Measurements from ENCODE around the gene ACE.

Gene ACE

DNA sequence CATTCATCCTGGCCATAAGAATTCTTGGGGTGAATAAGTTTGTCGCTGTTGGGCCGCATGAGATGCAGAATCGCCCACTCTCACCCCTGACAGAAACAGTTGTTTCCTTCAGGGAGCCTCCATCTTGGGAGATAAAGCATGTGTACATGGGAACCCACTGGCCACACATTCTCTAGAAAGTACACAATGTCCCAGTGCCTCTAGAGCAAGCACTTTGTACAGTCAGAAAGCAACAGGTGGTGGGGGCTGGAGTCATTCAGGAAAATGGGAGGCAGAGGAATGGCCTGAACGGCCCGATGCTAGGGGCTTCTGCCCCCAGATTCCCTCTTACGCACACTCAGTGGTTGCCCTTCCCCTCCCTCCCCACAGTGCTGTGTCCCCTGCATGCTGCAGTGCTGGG lies 16.1 kb downstream of the ACE start:
- no peak for DNase-seq

DNA sequence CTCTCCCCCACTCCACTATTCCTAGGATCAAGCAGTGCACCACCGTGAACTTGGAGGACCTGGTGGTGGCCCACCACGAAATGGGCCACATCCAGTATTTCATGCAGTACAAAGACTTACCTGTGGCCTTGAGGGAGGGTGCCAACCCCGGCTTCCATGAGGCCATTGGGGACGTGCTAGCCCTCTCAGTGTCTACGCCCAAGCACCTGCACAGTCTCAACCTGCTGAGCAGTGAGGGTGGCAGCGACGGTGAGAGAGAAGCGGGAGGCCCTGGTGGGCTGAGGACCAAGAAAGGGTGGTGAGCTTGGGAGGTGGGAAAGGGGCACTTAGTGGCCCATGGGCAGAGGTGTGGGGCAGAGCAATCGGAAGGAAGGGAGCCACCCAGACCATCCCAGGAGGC lies 16.6 kb downstream of the ACE start:
- no peak for DNase-seq

DNA sequence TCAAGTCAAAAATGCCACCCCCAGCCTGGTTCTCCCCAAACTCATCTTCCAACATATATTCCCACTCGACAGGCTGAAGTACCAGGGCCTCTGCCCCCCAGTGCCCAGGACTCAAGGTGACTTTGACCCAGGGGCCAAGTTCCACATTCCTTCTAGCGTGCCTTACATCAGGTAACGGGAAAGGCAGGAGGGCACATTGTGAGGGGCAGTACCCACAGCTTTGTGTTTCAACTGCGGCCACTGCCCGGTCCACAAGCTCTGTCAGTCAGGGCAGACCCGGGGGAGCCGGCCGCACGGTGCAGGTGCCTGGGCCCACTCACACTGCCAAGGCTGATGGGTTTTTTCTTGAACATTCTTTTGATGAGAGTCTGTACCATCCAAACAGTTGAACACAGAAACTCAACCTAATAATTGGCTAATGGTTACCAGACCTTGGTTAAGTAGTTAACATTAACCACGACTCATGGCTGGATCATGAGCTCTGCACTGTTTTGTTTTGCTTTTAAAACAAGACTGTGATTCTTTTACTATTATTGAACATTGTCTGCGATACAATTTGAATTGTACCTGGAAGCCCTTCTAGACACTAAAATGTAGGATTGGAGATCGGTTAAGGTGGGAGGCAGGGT lies 17.6 kb downstream of the ACE start:
- DNase-seq, result no peak

DNA sequence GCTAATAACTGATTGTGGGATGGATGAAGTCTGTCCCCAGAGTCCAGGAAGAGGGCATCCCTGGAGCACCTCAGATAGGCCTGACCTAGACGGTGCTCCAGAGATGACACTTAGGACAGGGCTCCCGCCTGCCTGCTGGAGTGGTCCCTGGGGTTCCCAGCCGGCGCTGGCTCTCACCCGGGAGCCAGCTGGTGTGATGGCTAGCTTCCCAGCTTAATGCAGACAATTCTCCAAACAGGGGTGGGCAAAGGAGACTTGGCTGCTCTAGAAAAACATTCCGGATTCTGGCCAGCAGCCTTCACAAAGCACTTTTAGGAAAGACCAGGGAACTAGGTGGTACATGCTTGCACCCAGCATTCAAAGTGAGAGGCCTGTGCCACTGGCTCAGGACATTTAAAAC lies 18.6 kb downstream of the ACE start:
- DNase-seq, result peak; percentile 76

DNA sequence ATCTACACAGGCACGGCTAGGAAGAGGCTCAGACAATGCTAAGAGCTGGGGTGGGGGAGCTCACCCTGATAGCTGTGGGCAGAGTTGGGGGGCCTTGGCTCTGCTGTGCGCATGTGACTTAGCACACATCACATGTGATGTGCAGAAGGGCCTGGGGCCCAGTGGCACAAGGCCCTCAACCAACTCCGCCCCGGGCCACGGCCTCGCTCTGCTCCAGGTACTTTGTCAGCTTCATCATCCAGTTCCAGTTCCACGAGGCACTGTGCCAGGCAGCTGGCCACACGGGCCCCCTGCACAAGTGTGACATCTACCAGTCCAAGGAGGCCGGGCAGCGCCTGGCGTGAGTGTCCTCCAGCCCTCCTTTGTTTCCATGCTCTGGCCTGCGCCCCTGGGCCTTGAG lies 19.3 kb downstream of the ACE start:
- no peak for DNase-seq

DNA sequence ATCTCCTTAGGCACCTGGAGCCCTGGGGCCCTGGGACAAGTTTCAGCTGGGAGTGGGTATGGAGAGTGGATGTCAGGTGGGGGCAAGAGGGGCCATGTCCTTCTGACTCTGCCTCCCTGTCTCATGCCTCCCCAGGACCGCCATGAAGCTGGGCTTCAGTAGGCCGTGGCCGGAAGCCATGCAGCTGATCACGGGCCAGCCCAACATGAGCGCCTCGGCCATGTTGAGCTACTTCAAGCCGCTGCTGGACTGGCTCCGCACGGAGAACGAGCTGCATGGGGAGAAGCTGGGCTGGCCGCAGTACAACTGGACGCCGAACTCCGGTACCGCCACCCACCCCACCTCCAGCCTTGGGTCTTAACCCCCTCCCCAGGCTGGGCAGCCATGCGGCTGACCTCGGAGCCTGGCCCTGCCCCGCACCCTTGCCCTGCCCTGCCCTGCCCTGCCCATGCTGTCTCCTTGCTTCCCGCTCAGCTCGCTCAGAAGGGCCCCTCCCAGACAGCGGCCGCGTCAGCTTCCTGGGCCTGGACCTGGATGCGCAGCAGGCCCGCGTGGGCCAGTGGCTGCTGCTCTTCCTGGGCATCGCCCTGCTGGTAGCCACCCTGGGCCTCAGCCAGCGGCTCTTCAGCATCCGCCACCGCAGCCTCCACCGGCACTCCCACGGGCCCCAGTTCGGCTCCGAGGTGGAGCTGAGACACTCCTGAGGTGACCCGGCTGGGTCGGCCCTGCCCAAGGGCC lies 20.0 kb downstream of the ACE start:
- DNase-seq, result no peak

DNA sequence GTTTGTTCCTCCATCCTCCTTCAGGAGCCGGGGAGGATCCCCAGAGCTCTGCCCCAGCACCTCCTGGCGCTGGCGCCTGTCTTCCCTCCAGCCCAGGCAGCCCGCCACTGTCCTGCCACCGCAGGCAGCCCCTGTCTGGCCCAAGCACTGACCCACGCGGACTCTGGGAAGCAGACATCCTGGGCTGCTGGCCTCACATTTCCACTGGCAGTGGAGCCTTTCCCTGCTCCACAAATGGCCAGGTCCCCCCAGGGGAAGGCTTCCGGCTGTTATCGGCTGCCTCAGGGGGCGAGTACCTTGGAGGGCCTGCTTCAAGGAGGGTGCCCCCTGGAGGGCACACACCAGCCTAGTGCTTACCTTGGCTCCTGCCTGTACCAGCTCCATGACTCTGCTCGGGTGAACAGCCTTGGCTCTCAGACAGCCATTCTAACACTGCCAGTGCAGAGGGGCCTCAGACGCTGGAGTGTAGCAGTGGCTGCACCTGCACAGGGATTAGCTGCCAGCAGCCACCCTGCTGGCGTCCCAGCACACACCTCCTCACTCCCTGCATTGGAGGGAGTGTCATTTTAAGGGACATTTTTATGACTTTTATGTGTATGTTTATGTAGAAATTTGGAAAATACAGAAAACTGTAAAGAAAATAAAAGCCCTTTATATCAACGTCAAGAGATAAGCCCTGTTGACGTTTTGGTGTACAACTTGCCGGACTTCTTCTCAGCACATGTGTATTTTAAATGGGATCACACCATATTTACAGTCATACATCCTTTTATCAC lies 21.0 kb downstream of the ACE start:
- DNase-seq, result peak; percentile 86

DNA sequence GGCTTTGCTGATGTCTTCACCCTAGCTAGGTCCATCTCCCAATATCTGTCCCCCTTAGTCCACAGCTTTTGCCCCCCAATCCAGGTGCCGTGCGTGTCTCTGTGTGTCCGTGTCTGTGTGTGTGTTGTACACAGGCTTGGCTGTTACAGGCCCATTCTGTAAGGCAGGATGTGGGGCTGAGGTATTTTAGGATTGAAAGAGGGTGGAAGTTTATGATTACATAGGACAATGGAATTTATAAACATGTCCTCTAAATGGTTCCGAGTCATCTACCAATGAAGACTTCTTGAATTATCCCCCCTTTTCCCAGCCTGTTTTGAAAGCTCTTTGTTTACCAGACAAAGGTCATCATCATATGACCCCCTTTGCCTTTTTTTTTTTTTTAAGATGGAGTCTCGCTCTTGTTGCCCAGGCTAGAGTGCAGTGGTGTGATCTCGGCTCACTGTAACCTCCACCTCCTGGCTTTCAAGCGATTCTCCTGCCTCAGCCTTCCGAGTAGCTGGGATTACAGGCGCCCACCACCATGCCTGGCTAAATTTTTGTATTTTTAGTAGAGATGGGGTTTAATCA lies 21.9 kb downstream of the ACE start:
- no peak for DNase-seq

DNA sequence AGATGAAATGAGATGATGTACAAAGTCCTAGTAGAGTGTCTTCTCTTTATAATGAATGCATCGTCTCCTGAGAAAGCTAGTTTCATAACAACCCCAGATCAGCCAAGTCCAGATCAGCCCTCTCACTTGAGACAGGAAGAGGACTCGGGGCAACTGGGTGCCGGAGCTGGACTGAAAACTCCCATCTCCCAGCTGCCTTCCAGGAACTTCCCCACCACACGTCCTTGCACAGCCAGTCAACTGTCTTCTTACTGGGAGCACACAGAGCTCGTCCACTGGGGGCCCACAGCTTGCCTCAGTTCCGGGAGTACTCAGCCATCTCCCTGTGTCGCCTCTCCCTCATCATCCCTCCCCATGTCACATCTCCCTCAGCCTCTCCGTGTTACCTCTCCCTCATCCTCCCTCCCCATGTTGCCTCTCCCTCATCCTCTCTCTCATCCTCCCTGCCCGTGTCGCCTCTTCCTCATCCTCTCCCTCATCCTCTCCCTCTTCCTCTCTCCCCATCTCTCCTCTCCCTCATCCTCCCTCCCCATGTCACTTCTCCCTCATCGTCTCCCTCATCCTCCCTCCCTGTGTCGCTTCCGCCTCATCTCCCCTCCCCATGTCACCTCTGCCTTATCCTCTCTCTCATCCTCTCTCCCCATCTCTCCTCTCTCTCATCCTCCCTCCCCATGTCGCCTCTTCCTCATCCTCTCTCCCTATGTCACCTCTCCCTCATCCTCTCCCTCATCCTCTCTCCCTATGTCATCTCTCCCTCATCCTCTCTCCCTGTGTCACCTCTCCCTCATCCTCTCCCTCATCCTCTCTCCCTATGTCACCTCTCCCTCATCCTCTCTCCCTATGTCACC lies 23.9 kb downstream of the ACE start:
- no peak for DNase-seq

DNA sequence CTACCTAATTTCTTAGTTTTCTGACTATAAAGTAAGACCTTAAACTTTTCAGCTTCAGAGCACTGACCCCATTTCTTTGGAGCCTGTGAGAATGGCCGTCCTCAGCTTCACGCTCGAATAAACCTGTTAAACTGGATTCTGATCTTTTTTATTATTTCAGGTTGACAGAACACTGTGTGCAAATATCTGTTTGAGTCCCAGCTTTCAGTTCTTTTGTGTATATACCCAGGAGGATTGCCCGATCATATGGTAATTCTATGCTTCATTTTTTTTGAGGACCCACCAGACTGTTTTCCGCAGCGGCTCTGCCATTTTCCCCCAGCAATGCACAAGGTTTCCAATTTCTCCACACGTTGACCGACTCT lies 26.5 kb downstream of the ACE start:
- peak; percentile 30 for DNase-seq

DNA sequence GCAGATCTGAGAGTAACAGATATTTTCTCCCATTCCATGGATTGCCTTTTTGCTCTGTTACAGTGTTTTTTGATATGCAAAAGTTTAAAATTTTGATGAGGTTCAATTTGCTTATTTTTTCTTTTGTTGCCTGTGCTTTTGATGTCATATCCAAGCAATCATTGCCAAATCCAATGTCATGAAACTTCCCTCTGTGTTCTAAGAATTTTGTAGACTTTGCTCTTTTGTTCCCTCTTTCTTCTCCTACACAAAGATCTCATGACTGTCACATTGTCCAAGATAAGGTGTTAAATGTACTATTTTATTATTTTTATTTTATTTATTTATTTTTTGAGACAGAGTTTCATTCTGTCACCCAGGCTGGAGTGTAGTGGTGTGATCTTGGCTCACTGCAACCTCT lies 27.4 kb downstream of the ACE start:
- DNase-seq, result no peak

DNA sequence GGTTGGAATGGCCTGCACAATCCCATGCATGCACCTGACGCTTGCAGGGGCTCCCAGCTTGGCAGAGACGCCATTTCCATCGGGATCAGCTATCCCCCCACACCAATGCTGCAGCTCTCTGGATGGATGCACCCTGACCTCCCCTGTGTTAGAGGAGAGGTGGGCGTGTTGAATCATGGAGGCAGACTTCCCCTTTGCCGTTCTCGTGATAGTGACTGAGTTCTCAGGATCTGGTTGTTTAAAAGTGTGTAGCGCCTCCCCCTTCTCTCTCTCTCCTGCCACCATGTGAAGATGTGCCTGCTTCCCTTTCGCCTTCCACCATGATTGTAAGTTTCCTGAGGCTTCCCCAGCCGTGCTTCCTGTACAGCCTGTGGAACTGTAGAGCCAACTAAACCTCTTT lies 28.5 kb downstream of the ACE start:
- no peak for DNase-seq

DNA sequence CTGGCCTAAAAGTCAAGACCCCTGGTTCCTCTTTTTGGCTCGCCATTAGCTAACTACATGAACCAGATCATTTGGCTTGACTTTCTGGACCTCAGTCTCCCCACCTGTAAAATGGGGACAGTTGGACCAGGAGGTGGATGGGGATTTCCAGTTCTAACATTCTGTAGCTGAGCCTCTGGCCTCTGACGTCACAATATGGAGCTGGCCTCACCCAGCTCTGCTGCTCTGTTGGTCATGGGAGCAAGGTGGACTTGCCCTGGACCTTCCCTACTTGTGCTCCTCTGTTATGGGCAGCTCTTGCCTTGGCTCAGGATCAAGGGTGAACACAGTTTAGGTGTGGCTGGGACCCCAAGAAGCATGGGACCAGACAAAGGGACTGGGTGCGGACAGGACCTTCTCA lies 29.8 kb downstream of the ACE start:
- DNase-seq, result no peak

DNA sequence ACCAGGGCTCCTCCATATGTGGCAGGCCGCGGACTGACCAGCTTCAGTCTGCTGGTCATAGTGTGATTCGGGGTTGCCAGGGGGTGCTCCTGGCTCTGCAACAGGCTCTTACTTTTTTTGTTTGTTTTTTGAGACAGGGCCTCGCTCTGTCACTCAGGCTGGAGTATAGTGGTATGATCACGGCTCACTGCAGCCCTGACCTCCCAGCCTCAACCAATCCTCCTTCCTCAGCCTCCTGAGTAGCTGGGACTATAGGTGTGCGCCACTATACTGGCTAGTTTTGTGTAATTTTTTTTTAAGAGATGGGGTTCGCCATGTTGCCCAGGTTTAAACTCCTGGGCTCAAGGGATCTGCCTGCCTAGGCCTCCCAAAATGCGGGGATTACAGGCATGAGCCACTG lies 34.5 kb downstream of the ACE start:
- DNase-seq, result no peak

DNA sequence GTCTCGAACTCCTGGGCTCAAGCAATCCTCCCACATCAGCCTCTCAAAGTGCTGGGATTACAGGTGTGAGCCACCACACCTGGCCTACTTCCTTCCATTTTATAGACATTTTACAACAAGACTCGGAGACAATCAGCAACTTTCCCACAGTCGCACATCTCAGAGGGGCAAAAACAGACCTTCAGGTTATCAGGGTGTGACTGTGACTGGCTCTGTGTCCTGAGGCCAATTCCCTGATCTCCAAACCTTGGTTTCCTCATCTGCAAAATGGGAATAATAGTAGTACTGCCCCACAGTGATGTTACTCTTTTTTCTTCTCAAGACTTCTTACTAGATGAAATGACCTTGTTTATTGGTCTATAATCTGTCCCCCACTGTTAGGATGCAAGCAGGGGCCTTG lies 35.5 kb downstream of the ACE start:
- DNase-seq, result no peak

DNA sequence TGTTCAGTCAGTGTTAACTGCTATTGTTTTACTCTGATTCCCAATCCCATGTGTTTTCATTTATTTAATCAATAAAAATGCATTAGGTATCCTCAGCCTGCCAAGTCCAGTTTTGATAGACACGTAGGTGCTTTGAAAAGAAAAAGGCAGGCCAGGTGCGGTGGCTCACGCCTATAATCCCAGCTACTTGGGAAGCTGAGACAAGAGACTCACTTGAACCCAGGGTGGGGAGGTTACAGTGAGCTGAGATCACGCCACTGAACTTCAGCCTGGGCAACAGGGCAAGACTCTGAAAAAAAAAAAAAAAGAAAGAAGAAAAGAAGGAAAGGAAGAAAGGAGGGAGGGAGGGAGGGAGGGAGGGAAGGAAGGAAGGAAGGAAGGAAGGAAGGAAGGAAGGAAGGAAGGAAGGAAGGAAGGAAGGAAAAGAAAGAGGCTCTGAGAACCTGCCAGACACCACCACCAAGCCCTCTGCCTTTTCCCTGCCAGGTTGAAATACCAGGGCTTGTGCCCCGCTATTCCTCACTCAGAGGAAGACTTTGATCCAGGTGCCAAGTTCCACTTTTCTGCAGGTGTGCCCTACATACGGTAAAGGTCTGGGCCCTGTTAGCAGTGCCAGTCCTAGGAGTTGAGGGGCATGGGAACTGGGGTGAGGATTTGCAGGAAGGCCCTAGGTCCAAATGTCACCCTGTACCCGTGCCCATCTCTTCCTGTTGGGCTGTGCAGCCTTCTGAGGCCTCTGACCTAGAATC lies 36.2 kb downstream of the ACE start:
- DNase-seq, result no peak

DNA sequence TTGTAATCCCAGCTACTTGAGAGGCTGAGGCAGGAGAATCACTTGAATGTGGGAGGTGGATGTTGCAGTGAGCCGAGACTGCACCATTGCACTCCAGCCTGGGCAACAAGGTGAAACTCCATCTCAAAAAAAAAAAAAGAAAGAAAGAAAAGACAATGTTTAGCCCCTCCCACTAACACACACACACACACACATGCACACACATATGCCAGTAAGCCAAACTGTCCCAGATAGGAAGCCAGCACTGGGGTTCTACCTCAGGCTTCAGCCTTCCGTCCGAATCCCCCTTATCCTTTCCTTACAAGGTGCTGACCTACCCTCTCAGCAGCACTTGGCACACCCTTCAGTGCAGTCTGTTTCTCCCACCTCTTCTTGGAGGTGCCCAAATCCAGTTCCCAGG lies 37.6 kb downstream of the ACE start:
- DNase-seq, result no peak

DNA sequence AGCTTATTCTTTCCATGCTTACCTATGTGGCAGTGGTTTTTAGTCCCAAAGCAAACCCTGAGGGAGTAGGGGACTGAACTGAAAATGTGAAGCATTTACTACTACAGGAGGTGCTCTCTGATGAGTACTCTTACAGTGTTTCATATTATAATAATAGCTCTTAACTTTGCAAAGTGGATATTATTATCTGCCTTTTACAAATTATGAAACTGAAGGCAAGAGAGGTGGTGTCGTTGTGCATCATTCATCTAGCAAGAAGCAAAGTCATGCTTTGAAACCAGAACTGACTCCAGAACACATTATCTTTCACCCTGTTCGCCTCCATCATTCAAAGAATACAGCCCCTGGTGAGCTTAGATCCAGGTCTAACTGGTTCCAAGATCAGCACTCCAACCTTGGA lies 38.1 kb downstream of the ACE start:
- DNase-seq, result no peak

DNA sequence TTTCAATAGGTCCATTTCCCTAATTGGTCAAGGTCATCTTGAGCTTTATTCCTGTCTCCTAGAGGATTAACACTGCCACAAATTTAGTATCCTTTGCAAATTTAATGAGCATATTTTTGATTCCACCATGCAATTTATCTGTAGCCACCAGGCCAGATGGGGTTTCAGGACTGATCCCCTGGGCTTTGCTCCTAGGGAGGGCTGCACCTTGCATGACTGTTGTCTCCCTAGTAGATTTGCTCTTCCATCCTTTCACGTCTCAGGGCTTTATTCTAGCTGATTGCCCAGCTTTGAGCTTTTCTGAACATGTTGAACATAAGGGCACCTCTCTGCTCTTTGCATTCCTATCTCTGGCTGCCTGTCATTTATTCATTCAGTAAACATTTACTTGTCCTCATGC lies 38.6 kb downstream of the ACE start:
- DNase-seq, result no peak

DNA sequence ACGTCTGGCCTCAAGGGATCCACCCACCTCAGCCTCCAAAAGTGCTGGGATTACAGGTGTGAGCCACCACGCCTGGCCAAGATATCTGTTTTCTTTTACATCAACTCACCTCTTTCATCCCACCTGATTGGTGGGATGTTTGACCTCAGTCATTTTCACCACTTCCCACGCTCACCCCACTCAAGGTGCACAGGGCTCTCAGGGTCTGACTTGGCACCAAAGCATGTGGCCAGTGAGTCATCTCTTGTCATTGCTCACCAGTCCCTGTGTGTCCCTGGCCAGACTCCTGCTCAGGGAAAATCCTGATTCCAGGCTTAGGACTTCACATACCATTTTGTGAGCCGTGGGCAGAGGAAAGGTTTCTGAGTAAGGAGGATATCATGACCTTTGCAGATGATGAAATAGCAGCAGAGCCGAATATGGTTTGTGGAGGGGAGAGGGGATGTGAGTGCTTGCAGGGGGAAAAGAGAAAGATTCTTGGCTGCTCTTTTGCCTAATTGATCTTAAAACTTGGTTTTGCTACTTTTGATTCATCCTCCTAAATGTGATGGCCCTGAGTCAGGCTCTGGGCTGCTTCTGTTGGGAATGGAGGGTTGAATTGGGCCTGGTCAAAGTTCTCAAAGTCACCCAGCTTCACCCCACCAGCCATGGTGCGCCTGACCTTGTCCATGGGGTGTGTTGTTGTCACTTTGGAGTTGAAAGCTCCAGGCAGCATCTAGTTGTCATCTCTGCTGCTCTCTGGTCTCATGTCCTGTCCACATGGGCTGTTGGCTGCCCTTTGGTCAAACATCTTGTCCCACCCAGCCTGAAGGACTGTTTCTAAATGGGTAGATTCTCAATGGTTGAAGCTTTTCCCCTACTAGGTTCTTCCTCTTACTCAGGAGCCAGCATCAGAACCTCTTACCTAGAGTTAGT lies 40.3 kb downstream of the ACE start:
- DNase-seq, result no peak
